Bronchial epithelial cell (primary cell): ENCODE measurements around the gene KCNJ10. TPM values are rescaled to one million over a fixed set of nuclear protein-coding genes. Genes with fewer than 3 reads are reported as not detected.

Experiments used
- DNase-seq: peaks from one replicate; pipeline ENCODE4 v3.0.0-alpha.2; 2010; ENCODE audit warnings: low read depth
- FAIRE-seq: peaks from 2 replicates; lab custom pipeline; 2011; peaks lifted over from hg19 to GRCh38; lab: Jason Lieb, UNC
- H3K27me3 ChIP-seq: 2 replicates; pipeline ENCODE4 v1.5.1; 2011; ENCODE audit warnings: low read length; ENCODE audit not compliant: control insufficient read depth, insufficient read depth
- H3K36me3 ChIP-seq: 2 replicates; pipeline ENCODE4 v1.5.1; 2011; ENCODE audit warnings: low read length; ENCODE audit not compliant: control insufficient read depth, insufficient read depth
- H3K4me3 ChIP-seq: 2 replicates; pipeline ENCODE4 v1.5.1; 2011; ENCODE audit warnings: mild to moderate bottlenecking, low read depth, low read length, control low read depth
- total RNA-seq: library from RNA; depleted of rRNA; stranded (reverse); fragments of >200 nt; gene quantifications from 2 replicates; pipeline ENCODE4 v1.2.1, GENCODE V29; 2014
- TF ChIP-seq, protein P1 (sequence below): IDR thresholded peaks from 2 replicates; pipeline ENCODE4 v1.5.1; 2011; ENCODE audit warnings: mild to moderate bottlenecking, moderate library complexity, low read length, control low read depth, inconsistent platforms; ENCODE audit not compliant: insufficient read depth, severe bottlenecking

KCNJ10 gene
- total RNA-seq, 1 donor from 2014 or later: not detected

DNA sequence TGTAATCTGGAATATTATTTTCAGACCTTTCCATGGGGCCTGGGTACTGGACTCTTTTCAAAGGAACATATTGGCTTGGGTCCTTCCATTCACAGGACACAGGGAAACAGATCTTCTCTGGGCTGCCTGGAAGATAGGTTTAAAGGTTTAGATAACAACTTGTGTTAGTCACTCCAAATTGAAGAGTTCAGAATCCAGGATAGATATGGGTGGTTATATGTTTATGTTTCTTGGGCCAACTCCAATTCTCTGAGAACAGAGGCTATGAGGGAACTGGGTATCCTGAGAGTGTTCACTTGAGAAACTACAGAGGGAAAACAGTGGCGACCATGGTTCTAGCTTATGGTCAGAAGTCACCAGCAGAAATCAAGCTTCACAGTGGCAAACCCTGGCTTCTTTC lies 29.5 kb downstream of the KCNJ10 start:
- no peak for DNase-seq
- no peaks in the 10 kb centered on the region for H3K27me3 ChIP-seq
- no peaks in the 10 kb centered on the region for H3K36me3 ChIP-seq
- TF ChIP-seq, protein P1, sequence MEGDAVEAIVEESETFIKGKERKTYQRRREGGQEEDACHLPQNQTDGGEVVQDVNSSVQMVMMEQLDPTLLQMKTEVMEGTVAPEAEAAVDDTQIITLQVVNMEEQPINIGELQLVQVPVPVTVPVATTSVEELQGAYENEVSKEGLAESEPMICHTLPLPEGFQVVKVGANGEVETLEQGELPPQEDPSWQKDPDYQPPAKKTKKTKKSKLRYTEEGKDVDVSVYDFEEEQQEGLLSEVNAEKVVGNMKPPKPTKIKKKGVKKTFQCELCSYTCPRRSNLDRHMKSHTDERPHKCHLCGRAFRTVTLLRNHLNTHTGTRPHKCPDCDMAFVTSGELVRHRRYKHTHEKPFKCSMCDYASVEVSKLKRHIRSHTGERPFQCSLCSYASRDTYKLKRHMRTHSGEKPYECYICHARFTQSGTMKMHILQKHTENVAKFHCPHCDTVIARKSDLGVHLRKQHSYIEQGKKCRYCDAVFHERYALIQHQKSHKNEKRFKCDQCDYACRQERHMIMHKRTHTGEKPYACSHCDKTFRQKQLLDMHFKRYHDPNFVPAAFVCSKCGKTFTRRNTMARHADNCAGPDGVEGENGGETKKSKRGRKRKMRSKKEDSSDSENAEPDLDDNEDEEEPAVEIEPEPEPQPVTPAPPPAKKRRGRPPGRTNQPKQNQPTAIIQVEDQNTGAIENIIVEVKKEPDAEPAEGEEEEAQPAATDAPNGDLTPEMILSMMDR: no peak
- H3K4me3 ChIP-seq: no peak overlapping the region
- FAIRE-seq: no peak

DNA sequence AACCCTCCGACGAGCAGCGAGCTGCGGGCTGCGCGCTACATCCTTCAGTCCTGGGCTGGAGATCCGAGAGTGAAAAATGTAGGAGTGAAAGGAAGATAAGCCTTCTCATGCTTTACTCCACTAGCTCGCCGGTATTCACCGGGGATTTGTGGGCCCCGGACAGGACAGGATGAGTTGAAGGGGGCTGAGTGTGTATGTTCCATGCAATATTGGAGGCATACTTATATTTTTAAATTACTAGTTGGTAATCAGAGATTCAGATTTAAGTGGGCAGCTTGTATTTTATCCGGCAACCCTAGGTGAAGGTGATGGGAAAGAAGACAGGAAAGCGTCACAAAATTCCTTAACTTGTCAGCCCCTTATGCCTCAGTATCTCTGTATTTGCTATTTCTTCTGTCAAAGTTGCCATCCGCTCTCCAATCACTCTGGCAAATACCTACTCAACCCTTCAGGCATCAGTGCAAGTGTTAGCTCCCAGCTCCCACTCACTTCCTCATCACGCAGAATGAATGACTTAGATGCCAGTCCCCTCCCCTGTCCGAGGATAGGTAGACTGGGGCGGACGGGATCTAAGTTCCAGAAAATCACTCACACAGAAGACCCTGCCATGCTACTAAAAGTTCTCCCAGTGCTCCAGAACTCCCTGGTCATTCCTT lies 37.7 kb downstream of the KCNJ10 start:
- Histone ChIP-seq H3K4me3 (peak overlapping the region; percentile 99), H3K36me3 (no peaks in the 10 kb centered on the region), H3K27me3 (no peaks in the 10 kb centered on the region)
- FAIRE-seq (no peak), DNase-seq (peak; percentile 51)
- TF ChIP-seq, protein P1: no peak

- Histone ChIP-seq H3K27me3 (no peaks in the 10 kb centered on the region), H3K36me3 (no peaks in the 10 kb centered on the region), H3K4me3 (peak within 1 kb of the TSS; percentile 99)
- TF ChIP-seq, protein P1: no peak
- no peak for FAIRE-seq
- DNase-seq: peak; percentile 90
Observed at GRCh38 chr1:160031365-160032164, 38.4 kb downstream of the KCNJ10 start, which contains the start of gene PIGM. Gene PIGM (minus strand): TSS chr1:160031990. CDS start chr1:160031739, 251 bp downstream.

GRCh38 chr1:160030657-160031364 lies 39.1 kb downstream of the KCNJ10 start:
- Histone ChIP-seq H3K27me3 (no peaks in the 10 kb centered on the region), H3K36me3 (no peaks in the 10 kb centered on the region), H3K4me3 (peak overlapping the region; percentile 99)
- TF ChIP-seq, protein P1: no peak
- FAIRE-seq (no peak), DNase-seq (peak; percentile 38)

DNA sequence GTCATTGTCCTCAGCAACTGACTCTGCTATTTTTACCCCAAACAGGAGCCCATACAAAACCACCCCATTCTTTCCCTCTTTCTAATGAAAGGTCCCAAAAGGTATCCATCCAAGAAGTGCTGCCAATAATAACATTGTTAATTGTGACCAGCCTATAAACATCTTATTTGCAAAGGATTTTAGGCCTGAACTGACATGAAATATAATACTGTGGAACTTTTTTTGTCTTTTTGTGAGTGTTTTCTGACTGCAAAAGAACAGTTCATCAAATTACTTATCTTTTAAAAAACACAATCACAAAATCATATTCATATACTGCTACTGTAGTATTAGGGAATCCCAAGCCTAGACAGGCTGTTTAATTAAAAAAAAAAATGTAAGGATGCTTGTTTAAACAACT lies 41.5 kb downstream of the KCNJ10 start:
- Histone ChIP-seq H3K36me3 (no peaks in the 10 kb centered on the region), H3K27me3 (no peaks in the 10 kb centered on the region), H3K4me3 (no peak overlapping the region)
- FAIRE-seq (no peak), DNase-seq (no peak)
- TF ChIP-seq, protein P1: no peak
